ENCODE results near the gene OR8I2. TPM values are rescaled to one million over a fixed set of nuclear protein-coding genes. Genes with fewer than 3 reads are reported as not detected.
A peak's percentile ranks its signal among the peaks of the same experiment; 100 is the strongest.
"Not testable (repeated sequence)": the region's sequence is repeated elsewhere in the genome, so short reads cannot be mapped to it uniquely, and the experiment has no call there.

OR8I2 gene
- total RNA-seq (not detected), polyA plus RNA-seq (not detected)

- no peaks in the 10 kb centered on the region for H3K9me3 ChIP-seq (ENCODE audit: control insufficient read depth in 1 of 2, low read length in 2 of 2)
- no peak within 1 kb of the TSS for H3K4me3 Mint-ChIP-seq
Measured at GRCh38 chr11:56093008-56093407, at the start of gene OR8I2. TSS of gene OR8I2 (plus strand) at chr11:56093308. CDS start at chr11:56093308, 0 bp downstream.

GRCh38 chr11:56045538-56045937 is 47.6 kb upstream of the OR8I2 start:
- POLR2A ChIA-PET (ENCODE audit: partially characterized antibody), result no interaction called here
- no peak overlapping the region for H3K27ac Mint-ChIP-seq

More at GRCh38 chr11:56093008-56093407, at the start of gene OR8I2:
- no peak within 1 kb of the TSS for H3K27ac ChIP-seq (ENCODE audit: low read depth, low read length)
- no peak for DNase-seq
- no peaks in the 10 kb centered on the region for H3K27me3 Mint-ChIP-seq
- no peak within 1 kb of the TSS for H3K27ac Mint-ChIP-seq
- H3K4me1 ChIP-seq (ENCODE audit: insufficient read depth, low read length), result no peaks in the 10 kb centered on the region
- no peaks in the 10 kb centered on the region for H3K36me3 Mint-ChIP-seq
- H3K4me1 Mint-ChIP-seq, result no peaks in the 10 kb centered on the region
- intact Hi-C loops (cut with micrococcal nuclease), result no loop called here
- CTCF ChIA-PET (ENCODE audit: partially characterized antibody), result no interaction called here
- H3K27me3 ChIP-seq (ENCODE audit: insufficient read depth, low read length), result no peaks in the 10 kb centered on the region
- no peak within 1 kb of the TSS for H3K4me3 ChIP-seq (ENCODE audit: low read length in 2 of 2)
- H3K9me3 Mint-ChIP-seq, result peaks cover 0 to 15% (median 9%) of the 10 kb centered on the region in 8 donors
- no peaks in the 10 kb centered on the region for H3K36me3 ChIP-seq (ENCODE audit: insufficient read depth, low read length)
- POLR2A ChIA-PET (ENCODE audit: partially characterized antibody), result no interaction called here

GRCh38 chr11:56048480-56048879 is 44.6 kb upstream of the OR8I2 start:
- intact Hi-C loops (cut with micrococcal nuclease), result no loop called here
- no peaks in the 10 kb centered on the region for H3K27me3 Mint-ChIP-seq
- no peak overlapping the region for H3K4me3 Mint-ChIP-seq
- CTCF ChIA-PET (ENCODE audit: partially characterized antibody), result no interaction called here
- Histone ChIP-seq H3K27ac (ENCODE audit: low read depth, low read length) (no peak overlapping the region), H3K4me1 (ENCODE audit: insufficient read depth, low read length) (no peaks in the 10 kb centered on the region), H3K36me3 (ENCODE audit: insufficient read depth, low read length) (no peaks in the 10 kb centered on the region), H3K27me3 (ENCODE audit: insufficient read depth, low read length) (no peaks in the 10 kb centered on the region), H3K4me3 (ENCODE audit: low read length in 2 of 2) (no peak overlapping the region), H3K9me3 (ENCODE audit: control insufficient read depth in 1 of 2, low read length in 2 of 2) (peaks cover 0 to 5% of the 10 kb centered on the region in 2 donors)
- H3K9me3 Mint-ChIP-seq, result peaks cover 0 to 19% (median 7%) of the 10 kb centered on the region in 8 donors
- POLR2A ChIA-PET (ENCODE audit: partially characterized antibody), result no interaction called here
- no peak overlapping the region for H3K27ac Mint-ChIP-seq
- H3K36me3 Mint-ChIP-seq, result no peaks in the 10 kb centered on the region
- no peak for DNase-seq
- H3K4me1 Mint-ChIP-seq, result no peaks in the 10 kb centered on the region

More at GRCh38 chr11:56045538-56045937, 47.6 kb upstream of the OR8I2 start:
- H3K27ac ChIP-seq (ENCODE audit: low read depth, low read length), result no peak overlapping the region
- no peaks in the 10 kb centered on the region for H3K36me3 Mint-ChIP-seq
- intact Hi-C loops (cut with micrococcal nuclease), result no loop called here
- no peaks in the 10 kb centered on the region for H3K27me3 ChIP-seq (ENCODE audit: insufficient read depth, low read length)
- no peak overlapping the region for H3K4me3 Mint-ChIP-seq
- no peak for DNase-seq
- no peaks in the 10 kb centered on the region for H3K4me1 Mint-ChIP-seq
- peaks cover 0 to 5% of the 10 kb centered on the region in 2 donors for H3K9me3 ChIP-seq (ENCODE audit: control insufficient read depth in 1 of 2, low read length in 2 of 2)
- H3K9me3 Mint-ChIP-seq, result peaks cover 0 to 29% (median 13%) of the 10 kb centered on the region in 8 donors
- CTCF ChIA-PET (ENCODE audit: partially characterized antibody), result no interaction called here
- H3K36me3 ChIP-seq (ENCODE audit: insufficient read depth, low read length), result no peaks in the 10 kb centered on the region
- H3K4me1 ChIP-seq (ENCODE audit: insufficient read depth, low read length), result no peaks in the 10 kb centered on the region
- no peak overlapping the region for H3K4me3 ChIP-seq (ENCODE audit: low read length in 2 of 2)
- H3K27me3 Mint-ChIP-seq, result no peaks in the 10 kb centered on the region

- no peak overlapping the region for H3K27ac ChIP-seq (ENCODE audit: low read depth, low read length)
- peaks cover 0 to 18% (median 7%) of the 10 kb centered on the region in 8 donors for H3K9me3 Mint-ChIP-seq
- CTCF ChIA-PET (ENCODE audit: partially characterized antibody), result no interaction called here
Measured at GRCh38 chr11:56049487-56049886, 43.6 kb upstream of the OR8I2 start.

GRCh38 chr11:56056366-56056765 is 36.7 kb upstream of the OR8I2 start:
- H3K4me3 Mint-ChIP-seq; H3K27ac Mint-ChIP-seq; H3K4me1 Mint-ChIP-seq; H3K27ac ChIP-seq (ENCODE audit: low read depth, low read length); CTCF ChIA-PET (ENCODE audit: partially characterized antibody); H3K27me3 Mint-ChIP-seq; DNase-seq; H3K4me1 ChIP-seq (ENCODE audit: insufficient read depth, low read length); H3K36me3 Mint-ChIP-seq; H3K4me3 ChIP-seq (ENCODE audit: low read length in 2 of 2); POLR2A ChIA-PET (ENCODE audit: partially characterized antibody); intact Hi-C loops (cut with micrococcal nuclease); H3K27me3 ChIP-seq (ENCODE audit: insufficient read depth, low read length); H3K36me3 ChIP-seq (ENCODE audit: insufficient read depth, low read length); H3K9me3 ChIP-seq (ENCODE audit: control insufficient read depth in 1 of 2, low read length in 2 of 2): not testable (repeated sequence)
- H3K9me3 Mint-ChIP-seq, result peaks cover 3 to 42% (median 15%) of the 10 kb centered on the region in 8 donors

More at GRCh38 chr11:56049487-56049886, 43.6 kb upstream of the OR8I2 start:
- no peaks in the 10 kb centered on the region for H3K36me3 ChIP-seq (ENCODE audit: insufficient read depth, low read length)
- no peak overlapping the region for H3K4me3 ChIP-seq (ENCODE audit: low read length in 2 of 2)
- Mint-ChIP-seq H3K4me3 (no peak overlapping the region), H3K27me3 (no peaks in the 10 kb centered on the region), H3K36me3 (no peaks in the 10 kb centered on the region), H3K27ac (no peak overlapping the region), H3K4me1 (no peaks in the 10 kb centered on the region)
- no peaks in the 10 kb centered on the region for H3K27me3 ChIP-seq (ENCODE audit: insufficient read depth, low read length)
- no peak for DNase-seq
- POLR2A ChIA-PET (ENCODE audit: partially characterized antibody), result no interaction called here
- intact Hi-C loops (cut with micrococcal nuclease), result no loop called here
- H3K9me3 ChIP-seq (ENCODE audit: control insufficient read depth in 1 of 2, low read length in 2 of 2), result no peaks in the 10 kb centered on the region
- no peaks in the 10 kb centered on the region for H3K4me1 ChIP-seq (ENCODE audit: insufficient read depth, low read length)

GRCh38 chr11:56057661-56058237 is 35.4 kb upstream of the OR8I2 start:
- H3K4me3 ChIP-seq (ENCODE audit: low read length in 2 of 2); H3K36me3 Mint-ChIP-seq; H3K27me3 ChIP-seq (ENCODE audit: insufficient read depth, low read length); DNase-seq; H3K9me3 ChIP-seq (ENCODE audit: control insufficient read depth in 1 of 2, low read length in 2 of 2); H3K36me3 ChIP-seq (ENCODE audit: insufficient read depth, low read length); H3K27me3 Mint-ChIP-seq; H3K4me3 Mint-ChIP-seq; H3K4me1 ChIP-seq (ENCODE audit: insufficient read depth, low read length); POLR2A ChIA-PET (ENCODE audit: partially characterized antibody); H3K27ac Mint-ChIP-seq; CTCF ChIA-PET (ENCODE audit: partially characterized antibody); H3K27ac ChIP-seq (ENCODE audit: low read depth, low read length); intact Hi-C loops (cut with micrococcal nuclease); H3K4me1 Mint-ChIP-seq: not testable (repeated sequence)
- peaks cover 3 to 41% (median 15%) of the 10 kb centered on the region in 8 donors for H3K9me3 Mint-ChIP-seq

GRCh38 chr11:56058260-56058780 is 34.8 kb upstream of the OR8I2 start:
- DNase-seq; H3K9me3 ChIP-seq (ENCODE audit: control insufficient read depth in 1 of 2, low read length in 2 of 2); H3K4me1 ChIP-seq (ENCODE audit: insufficient read depth, low read length); intact Hi-C loops (cut with micrococcal nuclease); H3K27ac Mint-ChIP-seq; H3K36me3 Mint-ChIP-seq; H3K36me3 ChIP-seq (ENCODE audit: insufficient read depth, low read length); H3K27me3 Mint-ChIP-seq; H3K4me3 ChIP-seq (ENCODE audit: low read length in 2 of 2); CTCF ChIA-PET (ENCODE audit: partially characterized antibody); H3K4me1 Mint-ChIP-seq; H3K27ac ChIP-seq (ENCODE audit: low read depth, low read length); POLR2A ChIA-PET (ENCODE audit: partially characterized antibody); H3K27me3 ChIP-seq (ENCODE audit: insufficient read depth, low read length): not testable (repeated sequence)
- Mint-ChIP-seq H3K4me3 (peak overlapping the region in 1 of 8 donors; percentile 31), H3K9me3 (peaks cover 3 to 41% (median 16%) of the 10 kb centered on the region in 8 donors)

Data from CD4-positive, alpha-beta memory T cell (primary cell).